K562 (cell line): Measurements from ENCODE around the gene OR51G1.
A peak's percentile ranks its signal among the peaks of the same experiment; 100 is the strongest.

ENCODE experiments used
- ATF2 ChIP-seq: sonication (generic); formaldehyde crosslinking; IDR thresholded peaks from 2 replicates; pipeline ENCODE4 v1.8.1; 2022; ENCODE audit warnings: missing genetic modification reagents
- CTCF ChIP-seq, 3 experiments: IDR thresholded peaks in 2 of 3; conservative IDR thresholded peaks in 1 of 3; 2 replicates each; pipeline ENCODE4 v1.5.1; 2011 to 2012; ENCODE audit warnings: low read length in 3 of 3, mild to moderate bottlenecking in 3 of 3, control low read depth in 2 of 3, improper control_type of control experiment in 1 of 3, inconsistent platforms in 1 of 3, low read depth in 1 of 3, mixed read lengths in 1 of 3, moderate library complexity in 1 of 3; ENCODE audit not compliant: insufficient read depth in 2 of 3
- JUND ChIP-seq, 2 experiments: IDR thresholded peaks; 2 replicates in 1 of 2; 3 replicates in 1 of 2; pipeline ENCODE4 v1.6.1; 2011; ENCODE audit warnings: borderline replicate concordance in 2 of 2, low read depth in 2 of 2, low read length in 2 of 2, improper control_type of control experiment in 1 of 2, missing biosample characterization in 1 of 2, missing genetic modification characterization in 1 of 2, missing genetic modification reagents in 1 of 2
- KHSRP ChIP-seq: fragments of 450-650 bp; IDR thresholded peaks from 2 replicates; pipeline ENCODE4 v1.6.1; 2017
- LEF1 ChIP-seq: fragments of 450-650 bp; IDR thresholded peaks from 2 replicates; pipeline ENCODE4 v1.6.1; 2016; ENCODE audit warnings: mild to moderate bottlenecking
- RB1 ChIP-seq: fragments of 450-650 bp; IDR thresholded peaks from 2 replicates; pipeline ENCODE4 v1.6.1; 2017; ENCODE audit warnings: low read depth, mild to moderate bottlenecking

GRCh38 chr11:4960877-4961276 is 36.7 kb upstream of the OR51G1 start:
- TF ChIP-seq RB1 (no peak), ATF2 (CRISPR knock-in tag) (no peak), CTCF (IDR thresholded peaks at IDR 0.05 in 2 of 3, conservative IDR thresholded peaks at IDR 0.05 in 1 of 3; ENCODE audit: insufficient read depth in 2 of 3, low read depth in 1 of 3, low read length in 3 of 3) (no peak), KHSRP (no peak), JUND (IDR thresholded peaks at IDR 0.05; ENCODE audit: borderline replicate concordance, low read depth, low read length) (peak; percentile 63), JUND (tag; IDR thresholded peaks at IDR 0.05; ENCODE audit: borderline replicate concordance, low read depth, low read length) (peak; percentile 86; the same call in 2 of the 3 replicates), LEF1 (no peak)
